Amniotic epithelial cell (primary cell): ENCODE results near the gene LRRC66.

Experiments
- DNase-seq: peaks from one replicate; pipeline ENCODE4 v3.0.0-alpha.2; 2010; ENCODE audit warnings: low read depth

LRRC66 gene

GRCh38 chr4:52019936-52020657 is at the start of gene LRRC66:
Gene LRRC66, minus strand, starts transcription at chr4:52020363. Its CDS starts 2,750 bp downstream, at chr4:52017613.
- no peak for DNase-seq

- DNase-seq: no peak
These were observed 49.4 kb upstream of the LRRC66 start for GRCh38 chr4:52069571-52069970.

- DNase-seq: peak; percentile 88
These were observed 39.2 kb upstream of the LRRC66 start for GRCh38 chr4:52059372-52059771.

DNA sequence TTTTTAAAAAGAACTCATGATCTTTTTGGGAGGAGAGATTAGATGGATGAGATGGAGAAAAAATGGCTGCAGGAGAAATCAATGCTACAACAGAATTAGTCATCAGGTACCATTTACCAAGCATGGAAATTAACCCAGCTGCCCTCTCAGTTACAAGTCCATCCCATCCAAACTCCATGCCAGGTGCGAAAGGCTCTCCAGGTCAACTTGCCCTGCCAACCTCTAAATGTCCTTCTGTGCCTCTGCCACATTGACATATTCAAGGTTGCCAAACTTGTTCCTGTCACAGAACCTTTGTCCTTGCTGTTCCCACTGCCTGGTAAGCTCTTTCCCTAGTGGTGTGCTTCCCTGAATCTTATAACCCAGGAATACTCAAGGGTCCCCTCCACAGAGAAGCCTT is 38.1 kb upstream of the LRRC66 start:
- no peak for DNase-seq

GRCh38 chr4:52057196-52057595 is 37.0 kb upstream of the LRRC66 start:
- peak; percentile 67 for DNase-seq

- DNase-seq: no peak
These were observed 34.1 kb upstream of the LRRC66 start for GRCh38 chr4:52054254-52054653.

- DNase-seq: no peak
These were observed 32.3 kb upstream of the LRRC66 start for GRCh38 chr4:52052475-52052780.

DNA sequence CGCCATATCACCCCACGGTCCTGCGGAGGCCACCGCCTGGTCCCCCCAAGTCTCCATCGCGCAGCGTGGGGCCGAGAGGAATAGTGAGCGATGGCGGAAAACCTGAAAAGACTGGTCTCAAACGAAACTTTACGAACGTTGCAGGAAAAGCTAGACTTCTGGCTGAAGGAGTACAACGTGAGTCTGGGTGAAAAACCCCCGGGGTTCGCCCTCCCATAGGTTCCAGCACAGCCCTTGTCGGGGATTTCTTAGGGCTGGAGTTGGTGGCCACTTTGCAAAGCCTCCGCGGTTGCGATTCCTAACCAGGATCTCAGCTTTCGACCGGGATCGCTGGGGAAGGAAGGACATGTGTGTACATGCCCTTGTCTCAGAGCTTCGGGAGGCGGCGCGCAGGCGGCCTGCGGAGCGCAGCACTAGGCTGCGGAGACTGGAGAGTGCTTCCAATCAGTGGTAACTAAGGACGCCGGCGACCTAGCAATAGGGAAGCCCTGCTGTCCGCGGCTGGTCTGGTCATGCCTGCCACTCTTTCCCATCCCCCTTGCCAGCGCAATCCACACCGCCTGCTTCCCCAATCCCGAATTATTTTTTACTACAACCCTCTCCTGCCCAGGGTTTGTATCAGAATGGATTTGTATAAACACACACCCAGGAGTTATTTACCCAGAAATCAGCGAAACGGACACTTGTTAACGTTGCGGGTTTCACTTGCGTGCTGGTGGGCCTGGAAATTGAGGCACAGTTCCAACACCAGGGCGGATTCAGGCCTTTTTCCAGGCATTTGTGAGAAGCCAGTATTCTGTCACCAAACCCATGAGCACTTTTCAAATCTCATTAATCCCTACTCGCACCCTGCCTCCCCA is 31.7 kb upstream of the LRRC66 start:
- peak; percentile 80 for DNase-seq

DNA sequence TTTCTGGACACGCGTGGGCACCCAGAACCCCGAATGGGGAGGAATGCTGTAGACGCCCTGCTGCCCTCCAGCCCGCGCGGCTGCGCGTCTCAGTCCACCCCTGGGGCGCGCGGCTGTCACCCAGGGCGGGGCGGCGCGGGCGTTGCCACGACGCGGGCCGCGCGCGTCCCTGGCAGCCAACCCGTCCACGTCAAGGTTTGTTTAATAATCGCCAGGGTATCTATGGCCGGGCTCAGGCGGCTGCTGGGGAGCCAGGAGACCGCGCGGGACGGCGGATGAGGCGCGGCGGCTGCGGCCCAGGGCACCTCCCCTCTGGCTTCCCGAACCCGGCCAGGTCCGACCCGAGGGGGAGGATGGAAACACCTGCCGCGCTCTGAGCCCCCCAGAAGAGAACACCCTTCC is 31.1 kb upstream of the LRRC66 start, which contains the start of gene SPATA18:
TSS of gene SPATA18 (plus strand) at position 92 of the 402 bp plus-strand sequence. CDS start 401 bp downstream, outside the sequence.
- DNase-seq: no peak

DNA sequence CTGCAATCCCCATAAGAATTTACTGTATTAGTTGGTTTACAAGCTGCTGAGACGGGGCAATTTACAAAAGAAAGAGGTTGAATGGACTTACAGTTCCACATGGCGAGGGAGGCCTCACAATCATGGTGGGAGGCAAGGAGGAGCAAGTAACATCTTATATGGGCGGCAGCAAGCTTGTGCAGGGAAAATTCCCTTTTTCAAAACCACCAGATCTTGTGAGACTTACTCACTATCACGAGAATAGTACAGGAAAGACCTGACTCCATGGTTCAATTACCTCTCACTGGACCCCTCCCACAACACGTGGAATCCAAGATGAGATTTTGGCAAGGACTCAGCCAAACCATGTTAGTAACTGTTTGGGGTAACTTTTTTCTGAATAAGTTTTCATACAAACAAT is 29.1 kb upstream of the LRRC66 start:
- no peak for DNase-seq

DNA sequence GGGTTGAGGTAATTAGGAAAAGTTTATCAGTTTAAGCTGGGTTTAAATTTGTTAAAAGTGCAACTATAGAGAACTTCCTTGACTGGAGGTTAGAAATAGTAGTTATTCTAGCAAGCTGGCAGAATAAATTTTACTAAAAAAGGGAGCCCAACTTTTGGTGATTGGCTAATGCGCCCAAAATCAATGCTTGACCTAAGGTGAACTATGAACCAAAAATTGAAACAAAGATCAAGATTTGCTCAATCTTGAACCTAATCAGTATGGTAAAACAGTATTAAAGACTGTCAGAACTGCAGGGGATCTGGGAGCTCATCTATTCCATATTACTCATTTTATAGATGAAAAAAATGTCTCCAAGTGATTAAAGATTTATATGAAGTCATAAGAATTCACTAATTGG is 24.9 kb upstream of the LRRC66 start:
- DNase-seq: no peak

DNA sequence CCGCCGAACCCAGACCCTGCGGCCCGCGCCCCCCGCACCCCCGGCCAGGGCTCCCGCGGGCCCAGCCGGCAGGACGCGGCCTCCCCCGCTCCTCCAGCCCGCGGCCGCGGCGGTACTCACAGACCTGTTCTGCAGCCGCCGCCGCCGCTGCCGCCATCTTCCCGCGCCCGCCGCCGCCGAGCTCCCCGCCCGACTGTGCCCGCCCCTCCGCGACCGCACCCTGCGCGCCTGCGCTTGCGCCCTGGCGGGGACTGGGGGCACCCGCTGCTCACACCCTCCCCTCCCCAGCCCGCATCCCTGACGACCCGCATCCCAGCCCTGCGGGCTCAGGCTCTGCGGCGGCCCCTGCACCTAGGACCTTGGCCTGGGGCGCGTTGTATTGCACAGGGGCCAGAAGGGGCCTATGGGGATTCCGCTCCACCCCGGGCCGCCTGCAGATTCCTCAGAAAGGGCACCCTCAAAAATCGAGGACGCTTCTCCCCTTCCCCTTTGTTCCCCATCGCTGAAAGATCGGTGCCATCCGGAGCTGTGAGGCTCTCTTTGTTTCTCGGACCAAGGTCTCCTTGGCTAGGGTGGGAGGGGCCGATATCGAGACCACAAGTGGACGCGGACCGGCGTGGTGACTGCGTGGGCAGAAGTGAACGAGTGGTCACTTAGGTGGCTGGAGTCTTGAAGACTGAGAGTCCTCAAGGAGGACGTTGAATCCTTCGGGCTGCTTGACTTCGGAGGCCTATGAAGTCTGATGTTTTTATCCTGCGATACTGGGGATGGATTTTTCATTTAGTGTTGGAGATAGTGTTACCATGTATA is 18.1 kb upstream of the LRRC66 start, which contains the start of gene SGCB:
TSS of gene SGCB (minus strand) at position 197 of the 810 bp plus-strand sequence. CDS start at position 157, 40 bp downstream.
- peak; percentile 22 for DNase-seq

- DNase-seq: no peak
These were observed 17.5 kb upstream of the LRRC66 start for GRCh38 chr4:52037689-52038102.

DNA sequence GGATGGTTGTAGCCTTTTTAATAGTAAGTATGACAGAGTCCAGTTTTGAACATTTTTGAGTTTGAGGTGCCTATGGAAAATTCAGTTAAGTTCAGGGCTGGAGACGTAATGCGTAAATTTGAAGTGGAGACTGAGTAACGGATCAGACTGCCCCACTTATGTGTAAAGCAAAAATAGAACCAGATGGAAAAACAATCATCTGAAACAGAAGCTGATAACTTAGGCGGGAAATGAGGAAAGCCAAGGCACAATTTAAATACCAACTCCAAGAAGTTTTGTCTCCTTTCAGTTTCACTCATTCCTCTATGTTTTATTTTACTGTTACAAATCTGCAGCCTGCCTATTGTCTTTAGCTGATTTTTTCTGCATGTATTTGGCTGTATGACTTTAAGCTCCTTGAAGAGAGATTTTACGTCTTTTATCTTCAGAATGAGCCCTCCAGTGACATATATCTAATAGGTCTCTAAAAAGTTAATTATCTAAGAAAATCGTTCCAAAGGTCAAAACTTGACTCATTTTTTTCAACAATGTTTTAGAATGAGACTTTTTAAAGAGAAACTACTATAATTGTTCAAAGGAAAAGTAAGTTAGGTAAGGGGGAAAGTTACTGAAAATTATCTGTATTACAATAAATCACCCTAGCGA is 16.8 kb upstream of the LRRC66 start:
- no peak for DNase-seq

DNA sequence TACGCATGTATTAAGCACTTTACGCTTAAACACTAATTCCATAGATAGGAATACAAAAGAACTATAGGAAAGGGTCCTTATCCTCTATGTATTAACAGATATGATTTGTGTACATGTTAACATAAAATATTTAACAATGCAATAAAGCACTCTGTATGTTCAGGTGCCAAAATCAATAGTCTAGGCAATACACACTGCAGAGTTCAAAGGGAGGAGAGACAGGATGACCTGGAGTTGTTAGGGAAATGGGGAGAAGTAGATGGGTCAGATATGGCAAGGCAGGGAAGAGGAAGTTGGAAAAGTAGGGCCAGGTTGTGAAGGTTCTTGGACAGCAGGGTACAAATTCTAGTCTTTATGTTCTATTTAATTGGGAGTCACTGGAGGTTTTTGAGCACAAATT is 15.0 kb upstream of the LRRC66 start:
- DNase-seq: no peak

DNA sequence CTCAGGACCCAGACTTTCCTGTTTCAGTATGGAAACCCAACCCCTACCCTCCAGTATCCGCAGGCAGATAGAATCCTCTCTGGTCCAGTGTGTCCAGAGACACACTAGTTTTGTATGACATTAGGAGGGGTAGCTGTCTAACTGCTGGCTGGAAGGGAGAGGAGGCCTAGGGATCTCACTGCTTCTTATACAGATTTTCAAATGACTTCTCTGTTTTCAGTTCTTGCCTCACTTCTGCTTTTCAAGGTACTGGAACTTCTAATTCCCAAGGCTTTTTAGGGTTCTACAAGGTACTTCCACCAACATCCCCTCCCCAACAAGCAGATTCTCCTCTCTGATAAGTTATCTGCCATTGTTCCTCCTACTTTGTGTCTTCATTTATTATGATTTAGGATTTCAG is 11.8 kb upstream of the LRRC66 start:
- DNase-seq: no peak

DNA sequence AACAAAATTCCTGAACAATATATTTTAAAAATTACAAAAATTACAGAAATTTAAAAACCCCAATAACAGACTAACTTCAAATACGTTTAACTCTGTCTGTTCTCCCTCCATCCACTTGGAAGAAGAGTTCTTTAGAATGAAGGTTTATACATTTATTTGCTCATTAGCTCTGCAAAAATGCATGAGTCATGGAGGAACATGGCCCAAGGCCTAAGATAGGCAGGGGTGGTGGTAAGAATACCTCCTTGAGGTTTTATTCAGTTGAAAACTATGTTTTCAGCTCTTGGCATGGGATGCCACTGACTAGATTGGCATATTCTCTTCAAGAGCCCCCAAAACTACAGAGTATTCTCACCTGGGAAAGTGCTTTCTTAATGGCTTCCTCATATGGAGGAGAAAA is 8.8 kb upstream of the LRRC66 start:
- peak; percentile 76 for DNase-seq

DNA sequence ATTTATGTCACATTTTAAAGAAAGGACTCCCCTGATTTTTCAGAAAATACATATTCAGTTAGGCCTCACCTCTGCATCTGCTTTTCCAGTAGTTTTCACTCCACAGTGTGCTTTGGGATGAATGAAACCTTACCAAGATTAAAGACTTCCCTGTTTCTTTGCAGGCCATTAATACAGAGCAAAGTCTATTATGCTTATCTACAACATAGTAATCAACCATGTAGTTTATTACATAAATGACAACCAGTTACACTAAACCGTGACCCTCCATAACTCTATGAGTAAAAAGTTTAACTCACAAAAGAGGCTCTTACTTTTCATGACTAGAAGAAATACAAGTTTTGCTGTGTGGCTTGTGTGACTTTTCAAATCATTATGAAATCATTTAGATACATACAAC is 2.3 kb downstream of the LRRC66 start:
- DNase-seq: no peak

- DNase-seq: no peak
These were observed 3.2 kb downstream of the LRRC66 start for GRCh38 chr4:52016981-52017380.

- DNase-seq: peak; percentile 40
These were observed 4.8 kb downstream of the LRRC66 start for GRCh38 chr4:52015366-52015765.

- DNase-seq: no peak
These were observed 5.3 kb downstream of the LRRC66 start for GRCh38 chr4:52014903-52015302.

GRCh38 chr4:52012651-52013050 is 7.5 kb downstream of the LRRC66 start:
- no peak for DNase-seq
